Muscle of leg (tissue), 11 donors: ENCODE data around the gene GLYR1. TPM values are rescaled to one million over a fixed set of nuclear protein-coding genes. Genes with fewer than 3 reads are reported as not detected.

Source experiments
- DNase-seq: peaks from one replicate; pipeline ENCODE4 v3.0.0; 2013
- H3K27ac ChIP-seq: one replicate; pipeline ENCODE4 v1.5.1; 2013; ENCODE audit warnings: mild to moderate bottlenecking, low read length, control low read depth
- H3K27me3 ChIP-seq: one replicate; pipeline ENCODE4 v1.6.1; 2013; ENCODE audit warnings: low read length; ENCODE audit not compliant: control insufficient read depth, insufficient read depth
- H3K36me3 ChIP-seq: one replicate; pipeline ENCODE4 v1.6.1; 2013; ENCODE audit warnings: low read length; ENCODE audit not compliant: control insufficient read depth, insufficient read depth
- H3K4me1 ChIP-seq: one replicate; pipeline ENCODE4 v1.6.1; 2013; ENCODE audit warnings: low read length; ENCODE audit not compliant: control insufficient read depth, insufficient read depth
- H3K4me3 ChIP-seq: one replicate; pipeline ENCODE4 v1.5.1; 2013; ENCODE audit warnings: low read length, control low read depth
- H3K9me3 ChIP-seq: replicated peaks from 2 replicates; pipeline ENCODE4 v1.6.1; 2013; ENCODE audit warnings: low read depth, low read length; ENCODE audit not compliant: control insufficient read depth
- WGBS: methylation state at CpG from one replicate; pipeline ENCODE4 v1.1.5; 2013; ENCODE audit warnings: missing lambda C conversion rate; ENCODE audit not compliant: insufficient coverage; 5-methylcytosine and 5-hydroxymethylcytosine counted together
- polyA plus RNA-seq, 8 donors: library from polyadenylated mRNA; unstranded; fragments of 120-200 nt; gene quantifications; one replicate each; pipeline versions ENCODE4 v1.2.1 to v1.2.3, GENCODE V29; 2013; ENCODE audit warnings: inconsistent platforms in 1 of 8, low replicate concordance in 1 of 8; ENCODE audit not compliant: insufficient read length in 8 of 8, insufficient read depth in 1 of 8
- total RNA-seq: library from RNA; stranded (reverse); fragments of 120-200 nt; gene quantifications from one replicate; pipeline ENCODE4 v1.2.4, GENCODE V29; 2013

The GLYR1 gene
- total and polyA plus RNA-seq, 9 donors = 29.8 to 57.1 (median 51.4) TPM

DNA sequence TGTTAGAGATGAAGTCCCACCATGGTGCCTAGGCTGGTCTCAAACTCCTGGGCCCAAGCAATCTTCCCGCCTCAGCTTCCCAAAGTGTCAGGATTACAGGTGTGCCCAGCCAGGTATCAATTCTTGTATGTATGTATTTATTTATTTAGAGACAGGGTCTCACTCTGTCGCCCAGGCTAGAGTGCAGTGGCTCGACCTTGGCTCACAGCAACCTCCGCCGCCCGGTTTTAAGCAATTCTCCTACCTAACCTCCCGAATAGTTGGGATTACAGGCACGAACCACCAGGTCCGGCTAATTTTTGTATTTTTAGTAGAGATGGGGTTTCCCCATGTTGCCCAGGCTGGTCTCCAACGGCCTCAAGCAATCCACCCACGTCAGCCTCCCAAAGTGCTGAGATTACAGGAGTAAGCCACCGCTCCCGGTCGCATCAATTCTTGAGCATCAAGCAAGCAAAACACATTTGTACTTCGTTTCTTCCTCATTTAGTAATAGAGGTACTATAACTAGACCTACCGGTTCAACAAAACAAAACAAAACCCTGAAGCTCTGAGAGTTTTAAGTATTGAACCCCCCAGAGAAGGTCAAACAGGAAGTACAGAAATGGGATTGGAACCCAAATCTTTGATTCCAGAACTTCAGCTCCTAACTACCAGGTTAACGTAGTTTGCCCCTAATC lies 79.1 kb downstream of the GLYR1 start:
- 23% methylated on average over 1 of the region's 17 CpGs for WGBS
- DNase-seq = no peak
- Histone ChIP-seq H3K27me3 (no peaks in the 10 kb centered on the region), H3K9me3 (no peaks in the 10 kb centered on the region), H3K27ac (peak overlapping the region; percentile 95), H3K4me3 (peak overlapping the region; percentile 64), H3K4me1 (peaks cover 29% of the 10 kb centered on the region), H3K36me3 (peaks cover 22% of the 10 kb centered on the region)

DNA sequence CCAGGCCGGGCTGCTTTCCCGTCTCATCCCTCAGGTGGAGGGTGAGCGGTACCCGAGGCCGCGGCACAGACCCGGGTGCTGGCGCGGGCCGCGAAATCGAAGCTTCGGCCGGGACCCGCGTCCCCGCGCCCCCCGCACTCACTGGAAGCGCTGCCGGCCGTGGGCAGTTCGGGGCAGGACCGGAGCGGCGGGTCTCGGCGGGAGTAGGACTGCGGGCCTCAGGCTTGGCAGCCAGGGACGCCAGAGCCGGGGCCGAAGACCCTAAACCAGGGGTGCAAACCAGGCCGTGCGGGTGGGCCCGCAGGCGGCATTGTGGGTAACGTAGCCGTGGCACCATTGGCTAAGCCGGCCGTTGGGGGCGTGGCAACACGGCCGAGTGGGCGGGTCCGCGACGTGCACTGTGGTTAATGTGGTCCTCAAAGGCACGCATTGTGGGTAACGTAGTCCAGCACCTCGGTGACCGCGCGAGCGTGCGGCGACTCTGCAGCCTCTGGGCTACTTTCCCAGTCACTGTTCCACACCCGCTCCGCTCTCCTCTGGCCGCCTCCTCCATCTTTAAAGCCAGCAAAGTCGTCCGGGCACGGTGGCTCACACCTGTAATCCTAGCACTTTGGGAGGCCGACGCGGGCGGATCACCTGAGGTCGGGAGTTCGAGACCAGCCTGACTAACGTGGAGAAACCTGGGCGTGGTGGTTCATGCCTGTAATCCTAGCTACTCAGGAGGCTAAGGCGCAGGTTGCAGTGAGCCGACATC lies 80.0 kb downstream of the GLYR1 start, which contains the start of gene ZNF500:
Gene ZNF500 (minus strand): TSS at position 288 of the 754 bp plus-strand sequence. CDS start 1,184 bp downstream, outside the sequence.
- Histone ChIP-seq H3K4me1 (peaks cover 29% of the 10 kb centered on the region), H3K9me3 (no peaks in the 10 kb centered on the region), H3K27me3 (no peaks in the 10 kb centered on the region), H3K27ac (peak within 1 kb of the TSS; percentile 95), H3K4me3 (peak within 1 kb of the TSS; percentile 86), H3K36me3 (peaks cover 31% of the 10 kb centered on the region)
- peak; percentile 99 for DNase-seq
- WGBS = 3% methylated on average over 66 of the region's 72 CpGs

DNA sequence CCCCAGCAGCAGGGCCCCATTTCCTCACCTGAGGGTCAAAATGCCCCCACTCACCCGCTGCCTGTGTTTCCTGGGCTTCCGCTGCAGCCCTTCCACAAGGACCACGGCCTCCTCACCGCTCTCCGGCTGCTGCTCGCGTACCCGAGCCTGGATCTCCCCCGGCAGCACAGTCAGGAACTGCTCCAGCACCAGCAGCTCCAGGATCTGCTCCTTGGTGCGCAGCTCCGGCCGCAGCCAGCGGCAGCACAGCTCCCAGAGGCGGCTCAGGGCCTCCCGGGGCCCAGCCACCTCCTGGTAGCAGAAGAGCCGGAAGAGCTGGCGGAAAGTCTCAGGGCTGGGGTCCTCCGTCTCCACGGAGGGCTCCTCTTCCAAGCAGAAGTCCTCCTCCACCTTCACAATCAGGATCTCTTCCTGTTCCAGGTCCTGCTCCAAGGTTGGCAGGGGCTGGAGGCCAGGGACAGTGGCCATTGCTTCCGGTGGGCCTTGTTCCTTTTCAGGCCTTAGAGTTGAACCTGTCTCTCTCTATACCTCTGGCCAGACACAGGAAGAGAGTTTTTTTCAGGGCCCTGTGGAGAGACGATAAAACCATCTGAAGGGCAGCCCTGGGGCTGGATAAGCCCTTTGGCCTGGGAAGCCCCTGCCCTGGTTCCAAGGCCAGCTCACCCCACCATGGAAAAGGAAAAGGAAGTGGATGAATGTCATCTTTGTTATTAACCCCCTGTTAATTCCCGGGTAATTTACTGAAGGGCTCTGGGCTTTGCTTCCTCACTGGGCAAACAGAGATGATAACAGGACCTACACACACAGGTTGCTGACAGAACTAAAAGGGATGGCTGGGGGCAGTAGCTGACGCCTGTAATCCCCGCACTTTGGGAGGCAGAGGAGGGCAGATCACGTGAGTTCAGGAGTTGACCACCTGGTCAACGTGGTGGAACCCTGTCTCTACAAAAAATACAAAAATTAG lies 81.3 kb downstream of the GLYR1 start:
- no peak overlapping the region for H3K27ac ChIP-seq

DNA sequence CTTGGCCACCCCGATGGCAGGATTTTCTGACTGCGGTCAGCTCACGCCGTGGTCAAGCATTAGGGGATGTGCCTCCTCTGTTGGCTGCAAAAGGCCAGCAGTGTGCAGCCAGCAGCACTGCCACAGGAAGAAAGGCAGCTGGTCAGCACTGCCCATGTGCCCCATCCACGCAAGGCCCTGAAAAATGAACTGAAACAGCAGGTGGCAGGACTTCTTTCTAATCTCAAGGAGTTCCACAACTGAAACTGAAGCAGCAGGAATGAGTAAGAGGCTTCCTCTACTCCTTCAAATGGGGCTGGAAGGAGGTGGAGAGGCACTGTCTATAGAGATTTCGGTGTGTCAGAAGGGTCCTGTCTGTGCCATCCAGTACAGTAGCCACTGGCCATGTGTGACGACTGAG lies 83.3 kb downstream of the GLYR1 start:
- Histone ChIP-seq H3K27me3 (no peaks in the 10 kb centered on the region), H3K9me3 (no peaks in the 10 kb centered on the region), H3K4me1 (peaks cover 23% of the 10 kb centered on the region), H3K4me3 (no peak overlapping the region), H3K36me3 (peaks cover 57% of the 10 kb centered on the region), H3K27ac (no peak overlapping the region)
- no peak for DNase-seq
- WGBS = 97% methylated on average over 6 of the region's 7 CpGs

More for the DNA sequence above, 81.3 kb downstream of the GLYR1 start:
- H3K4me3 ChIP-seq = peak overlapping the region; percentile 86
- WGBS = 85% methylated on average over 21 of the region's 26 CpGs
- DNase-seq = no peak
- H3K36me3 ChIP-seq = peaks cover 38% of the 10 kb centered on the region
- H3K27me3 ChIP-seq = no peaks in the 10 kb centered on the region
- H3K4me1 ChIP-seq = peaks cover 29% of the 10 kb centered on the region
- no peaks in the 10 kb centered on the region for H3K9me3 ChIP-seq

DNA sequence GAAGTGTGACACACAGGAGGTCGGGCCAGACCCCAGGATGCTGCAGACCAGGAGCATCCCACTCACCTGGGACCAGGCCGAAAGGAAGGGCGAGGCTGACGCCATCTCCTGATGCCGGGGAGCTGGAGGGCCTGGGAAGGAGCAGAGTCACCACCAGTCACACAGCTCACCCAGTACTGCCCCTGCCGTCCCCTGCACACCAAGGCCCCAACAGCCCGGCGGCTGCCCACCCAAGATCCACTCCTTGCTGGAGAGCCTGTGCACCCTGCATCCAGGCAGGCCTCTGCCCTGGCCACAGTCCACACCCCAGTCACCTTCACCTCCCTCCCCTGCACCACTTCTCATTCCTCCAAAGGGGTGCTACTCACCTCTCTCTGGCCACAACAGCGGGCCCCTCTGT lies 84.9 kb downstream of the GLYR1 start:
- Histone ChIP-seq H3K4me3 (no peak overlapping the region), H3K27ac (no peak overlapping the region), H3K9me3 (no peaks in the 10 kb centered on the region), H3K27me3 (no peaks in the 10 kb centered on the region), H3K36me3 (peaks cover 66% of the 10 kb centered on the region), H3K4me1 (peaks cover 12% of the 10 kb centered on the region)
- WGBS = 98% methylated on average over 6 of the region's 9 CpGs
- no peak for DNase-seq

DNA sequence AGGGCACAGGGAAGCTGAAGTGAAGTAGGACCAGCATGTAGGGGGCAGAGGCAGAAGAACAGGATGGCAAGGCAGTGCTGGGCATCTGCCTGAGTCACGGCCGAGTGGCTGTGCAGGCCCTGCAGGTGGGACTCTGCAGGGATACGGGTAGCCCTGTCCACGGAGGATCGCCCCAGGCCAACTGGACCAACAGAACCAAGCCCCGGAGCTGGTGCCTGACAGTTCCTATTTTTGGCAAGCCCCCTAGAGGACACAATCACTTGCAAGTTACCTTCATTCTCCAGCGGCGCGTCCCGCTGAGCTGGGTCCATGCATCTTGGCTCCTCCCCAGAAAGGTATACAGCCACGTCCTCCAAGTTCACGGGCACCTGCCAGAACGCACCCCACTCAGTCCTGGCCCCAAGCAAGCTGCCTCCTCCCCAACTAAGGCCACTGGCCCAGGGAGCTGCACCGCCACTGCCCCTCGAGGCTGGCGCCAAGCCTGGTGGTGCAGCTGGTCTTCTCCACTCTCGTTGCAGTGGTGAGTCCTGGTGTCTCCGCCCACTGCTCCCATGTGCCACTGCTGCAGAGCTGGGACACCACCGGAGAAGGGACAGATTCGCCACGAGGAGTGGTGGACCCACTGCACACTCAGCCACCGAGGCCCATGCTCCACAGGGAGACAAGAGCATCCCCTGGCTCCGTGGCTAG lies 86.7 kb downstream of the GLYR1 start:
- Histone ChIP-seq H3K9me3 (no peaks in the 10 kb centered on the region), H3K27me3 (no peaks in the 10 kb centered on the region), H3K4me3 (no peak overlapping the region), H3K4me1 (peaks cover 1% of the 10 kb centered on the region), H3K36me3 (peaks cover 79% of the 10 kb centered on the region), H3K27ac (no peak overlapping the region)
- DNase-seq = no peak
- WGBS = 90% methylated on average over 23 of the region's 23 CpGs

DNA sequence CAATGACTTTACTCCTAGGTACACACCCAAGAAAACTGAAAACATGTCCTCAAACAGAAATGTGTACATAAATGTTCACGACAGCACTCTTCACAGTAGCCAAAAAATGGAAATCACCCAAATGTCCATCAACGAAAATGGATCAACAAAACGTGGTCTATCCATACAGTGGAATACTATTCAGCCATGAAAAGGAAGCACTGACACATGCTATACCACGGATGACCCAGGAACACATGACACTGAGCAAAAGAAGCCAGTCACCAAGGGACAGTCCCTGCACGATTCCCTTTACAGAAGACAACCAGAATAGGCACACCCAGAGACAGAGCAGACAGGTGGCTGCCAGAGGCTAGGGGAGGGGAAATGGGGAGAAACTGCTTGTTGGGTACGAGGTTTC lies 91.4 kb downstream of the GLYR1 start:
- WGBS = 95% methylated on average over 3 of the region's 6 CpGs
- Histone ChIP-seq H3K36me3 (peaks cover 85% of the 10 kb centered on the region), H3K27me3 (no peaks in the 10 kb centered on the region), H3K4me3 (no peak overlapping the region), H3K27ac (no peak overlapping the region), H3K9me3 (no peaks in the 10 kb centered on the region), H3K4me1 (no peaks in the 10 kb centered on the region)
- no peak for DNase-seq

DNA sequence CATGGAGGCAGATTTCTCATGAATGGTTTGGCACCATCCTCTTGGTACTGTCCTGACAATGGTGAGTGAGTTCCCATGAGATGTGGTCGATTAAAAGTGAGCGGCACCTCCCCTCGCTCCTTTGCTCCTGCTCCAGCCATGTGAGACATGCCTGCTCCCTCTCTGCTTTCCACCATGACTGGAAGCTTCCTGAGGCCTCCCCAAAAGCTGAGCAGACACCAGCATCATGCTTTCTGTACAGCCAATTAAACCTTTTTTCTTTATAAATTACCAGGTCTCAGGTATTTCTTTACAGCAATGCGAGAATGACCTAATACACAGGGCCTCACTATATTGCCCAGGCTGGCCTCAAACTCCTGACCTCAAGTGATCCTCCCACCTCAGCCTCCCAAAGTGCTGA lies 92.2 kb downstream of the GLYR1 start:
- H3K27ac ChIP-seq = no peak overlapping the region
- no peak overlapping the region for H3K4me3 ChIP-seq
- 100% methylated on average over 4 of the region's 4 CpGs for WGBS
- H3K36me3 ChIP-seq = peaks cover 80% of the 10 kb centered on the region
- DNase-seq = no peak
- H3K27me3 ChIP-seq = no peaks in the 10 kb centered on the region
- H3K9me3 ChIP-seq = no peaks in the 10 kb centered on the region
- H3K4me1 ChIP-seq = no peaks in the 10 kb centered on the region

DNA sequence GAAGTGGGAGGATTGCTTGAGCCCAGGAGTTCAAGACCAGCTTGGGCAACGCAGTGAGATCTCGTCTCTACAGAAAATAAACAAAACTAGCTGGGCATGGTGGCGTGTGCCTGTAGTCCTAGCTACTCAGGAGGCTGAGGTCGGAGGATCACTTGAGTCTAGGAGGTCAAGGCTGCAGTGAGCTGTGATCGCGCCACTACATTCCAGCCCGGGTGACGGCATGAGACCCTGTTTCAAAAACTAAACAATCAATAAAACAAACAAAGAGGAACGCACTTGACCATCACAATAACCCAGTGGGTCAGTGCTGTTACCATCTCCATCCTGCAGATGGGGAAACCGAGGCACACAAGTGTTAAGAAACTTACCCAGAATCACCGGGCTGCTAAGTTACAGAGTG lies 93.9 kb downstream of the GLYR1 start:
- H3K36me3 ChIP-seq = peaks cover 78% of the 10 kb centered on the region
- no peaks in the 10 kb centered on the region for H3K27me3 ChIP-seq
- 88% methylated on average over 10 of the region's 11 CpGs for WGBS
- H3K9me3 ChIP-seq = no peaks in the 10 kb centered on the region
- H3K27ac ChIP-seq = no peak overlapping the region
- H3K4me3 ChIP-seq = no peak overlapping the region
- no peaks in the 10 kb centered on the region for H3K4me1 ChIP-seq
- DNase-seq = no peak
